Activated CD8-positive, alpha-beta memory T cell treated with anti-CD3 and anti-CD28 coated beads, Interleukin-2, amount 10 ng/mL, durations not matched to agents 7 days and 5 days (primary cell): ENCODE measurements around the gene ARPC3. TPM values are rescaled to one million over a fixed set of nuclear protein-coding genes. Genes with fewer than 3 reads are reported as not detected.
"Not testable (repeated sequence)": the region's sequence is repeated elsewhere in the genome, so short reads cannot be mapped to it uniquely, and the experiment has no call there.

Experiments used
- ATAC-seq: fragments of 150-1000 bp; cut with Tn5 transposase; one replicate; pipeline ENCODE4 v1.10.0; 2021; ENCODE audit warnings: moderate library complexity
- CTCF ChIA-PET: fragments of 350-600 bp; sonication (Branson Sonifier 250); formaldehyde crosslinking; loops from one replicate; lab custom pipeline; 2021; ENCODE audit warnings: antibody characterized with exemption; lab: Charles Lee
- DNase-seq: peaks from one replicate; pipeline ENCODE4 v3.0.0-alpha.2; 2020
- H3K27ac Mint-ChIP-seq: one replicate; pipeline ENCODE4 v1.8.0; 2021; ENCODE audit warnings: mild to moderate bottlenecking, mixed read lengths
- H3K27me3 Mint-ChIP-seq: one replicate; pipeline ENCODE4 v1.8.0; 2021; ENCODE audit warnings: mixed read lengths
- H3K36me3 Mint-ChIP-seq: one replicate; pipeline ENCODE4 v1.8.0; 2021; ENCODE audit warnings: mild to moderate bottlenecking, mixed read lengths
- H3K4me1 Mint-ChIP-seq: one replicate; pipeline ENCODE4 v1.8.0; 2021; ENCODE audit warnings: mixed read lengths
- H3K4me3 Mint-ChIP-seq: one replicate; pipeline ENCODE4 v1.8.0; 2021; ENCODE audit warnings: mild to moderate bottlenecking, moderate library complexity, mixed read lengths
- H3K9me3 Mint-ChIP-seq: one replicate; pipeline ENCODE4 v1.8.0; 2022; ENCODE audit warnings: low read depth, mixed read lengths
- total RNA-seq, 2 experiments: library from RNA; stranded (reverse); gene quantifications; one replicate each; pipeline ENCODE4 v1.2.3, GENCODE V29; 2021

Gene ARPC3
- total RNA-seq, 2 experiments from 2014 or later = 369 to 418 TPM

DNA sequence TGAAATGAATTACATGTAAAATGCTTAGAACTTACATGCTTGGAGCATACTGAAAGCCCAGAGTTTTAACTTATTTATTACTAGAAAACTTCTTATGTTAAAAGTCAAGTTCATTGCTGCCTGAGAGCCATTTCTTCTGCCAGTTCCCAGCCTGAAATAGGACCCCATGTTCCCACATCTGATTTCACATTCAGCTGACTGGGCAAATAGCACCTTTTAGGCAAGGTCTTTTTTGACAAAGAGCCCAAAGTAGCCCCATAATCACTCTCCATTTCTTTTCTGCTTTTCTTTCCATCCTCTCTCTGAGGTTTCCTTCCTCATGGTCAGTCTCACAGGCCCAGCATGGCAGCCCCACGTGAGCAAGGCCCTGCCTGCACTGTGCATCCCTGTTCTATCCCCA lies 1.1 kb upstream of the ARPC3 start:
- ATAC-seq (no peak), DNase-seq (no peak)
- CTCF ChIA-PET = interaction anchor here (1.1 to 9.8 kb wide), 5 partner anchors 12 to 437 kb away, joined by 4 to 161 read pairs (median 10); partner anchors contain the start of genes FAM216A and GPN3
- peak overlapping the region; percentile 100 for H3K27ac Mint-ChIP-seq
- peaks cover 44% of the 10 kb centered on the region for H3K36me3 Mint-ChIP-seq
- no peaks in the 10 kb centered on the region for H3K9me3 Mint-ChIP-seq
- H3K4me3 Mint-ChIP-seq = peak overlapping the region; percentile 95
- peaks cover 41% of the 10 kb centered on the region for H3K4me1 Mint-ChIP-seq
- H3K27me3 Mint-ChIP-seq = no peaks in the 10 kb centered on the region

DNA sequence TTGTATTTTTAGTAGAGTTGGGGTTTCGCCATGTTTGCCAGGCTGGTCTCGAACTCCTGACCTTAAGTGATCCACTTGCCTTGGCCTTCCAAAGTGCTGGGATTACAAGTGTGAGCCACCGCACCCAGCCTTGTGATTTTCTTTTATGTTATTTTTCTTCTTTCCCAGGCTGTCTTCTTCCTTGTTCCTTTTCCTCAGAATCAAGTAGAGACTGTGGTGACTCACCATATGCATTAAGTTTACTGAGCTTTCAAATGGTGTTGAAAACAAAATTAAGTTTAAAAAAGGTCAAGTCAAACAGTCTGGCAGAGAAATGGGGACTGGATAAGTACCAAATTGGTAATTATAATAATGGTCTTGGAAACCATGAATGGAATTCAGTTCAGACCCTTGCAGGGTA lies 5.7 kb downstream of the ARPC3 start:
- Mint-ChIP-seq H3K27ac (no peak overlapping the region), H3K36me3 (peaks cover 51% of the 10 kb centered on the region), H3K27me3 (no peaks in the 10 kb centered on the region), H3K4me3 (no peak overlapping the region), H3K4me1 (peaks cover 31% of the 10 kb centered on the region), H3K9me3 (no peaks in the 10 kb centered on the region)
- CTCF ChIA-PET = interaction anchor here (1.3 to 1.4 kb wide), 2 partner anchors 13 to 133 kb away, joined by 3 to 9 read pairs; no protein-coding TSS in a partner anchor
- ATAC-seq (no peak), DNase-seq (no peak)

DNA sequence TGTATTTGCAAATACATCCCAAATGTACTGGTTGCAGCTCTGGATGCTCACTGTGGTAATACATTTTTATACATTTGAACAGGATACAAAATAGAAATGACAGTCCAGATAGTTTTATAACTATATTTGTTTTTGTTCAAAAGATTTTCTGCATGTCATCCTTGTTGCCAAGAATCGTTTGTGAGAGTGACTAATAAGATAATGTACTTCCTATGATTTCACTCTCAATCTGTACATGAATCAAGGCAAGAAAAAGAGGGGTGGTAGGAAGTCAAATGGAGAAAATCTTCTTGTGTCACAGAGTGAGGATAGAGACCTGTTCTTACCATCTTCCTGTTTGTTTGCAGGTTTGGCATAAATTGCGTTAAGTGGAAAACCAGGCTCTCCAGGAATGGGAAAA lies 13.9 kb downstream of the ARPC3 start:
- DNase-seq = no peak
- no peak overlapping the region for H3K4me3 Mint-ChIP-seq
- ATAC-seq = no peak
- H3K36me3 Mint-ChIP-seq = peaks cover 47% of the 10 kb centered on the region
- no peaks in the 10 kb centered on the region for H3K27me3 Mint-ChIP-seq
- H3K4me1 Mint-ChIP-seq = peaks cover 7% of the 10 kb centered on the region
- no peak overlapping the region for H3K27ac Mint-ChIP-seq
- no peaks in the 10 kb centered on the region for H3K9me3 Mint-ChIP-seq
- CTCF ChIA-PET = no interaction called here

DNA sequence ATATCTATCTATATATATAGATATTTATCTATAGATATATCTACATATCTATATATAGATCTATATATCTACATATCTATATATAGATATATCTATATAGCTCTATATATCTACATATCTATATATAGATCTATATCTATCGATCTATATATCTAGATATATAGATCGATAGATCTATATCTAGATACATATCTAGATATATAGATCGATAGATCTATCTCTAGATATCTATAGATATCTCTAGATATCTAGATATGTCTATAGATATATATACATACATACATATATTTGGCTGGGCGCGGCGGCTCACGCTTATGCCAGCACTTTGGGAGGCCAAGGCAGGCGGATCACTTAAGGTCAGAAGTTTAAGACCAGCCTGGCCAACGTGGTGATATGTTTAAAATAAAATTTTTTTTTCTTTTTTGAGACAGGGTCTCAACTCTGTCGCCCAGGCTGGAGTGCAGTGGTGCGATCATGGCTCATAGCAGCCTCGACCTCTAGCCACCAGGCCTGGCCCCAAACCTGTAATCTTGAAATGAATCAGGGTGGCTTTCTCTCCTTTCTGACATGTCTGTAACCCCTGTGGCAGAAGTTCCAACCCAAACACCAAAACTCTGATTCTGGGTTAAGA lies 18.1 kb downstream of the ARPC3 start:
- H3K36me3 Mint-ChIP-seq = peaks cover 23% of the 10 kb centered on the region
- H3K4me3 Mint-ChIP-seq = no peak overlapping the region
- no peak overlapping the region for H3K27ac Mint-ChIP-seq
- CTCF ChIA-PET = interaction anchor here (0.6 to 2.6 kb wide), 74 partner anchors 8 to 717 kb away, joined by 3 to 28 read pairs (median 4); partner anchors contain the start of genes ANAPC7, ARPC3, ATP2A2 and C12orf76
- no peaks in the 10 kb centered on the region for H3K9me3 Mint-ChIP-seq
- H3K27me3 Mint-ChIP-seq = no peaks in the 10 kb centered on the region
- DNase-seq (peak; percentile 55), ATAC-seq (no peak)
- peaks cover 10% of the 10 kb centered on the region for H3K4me1 Mint-ChIP-seq

DNA sequence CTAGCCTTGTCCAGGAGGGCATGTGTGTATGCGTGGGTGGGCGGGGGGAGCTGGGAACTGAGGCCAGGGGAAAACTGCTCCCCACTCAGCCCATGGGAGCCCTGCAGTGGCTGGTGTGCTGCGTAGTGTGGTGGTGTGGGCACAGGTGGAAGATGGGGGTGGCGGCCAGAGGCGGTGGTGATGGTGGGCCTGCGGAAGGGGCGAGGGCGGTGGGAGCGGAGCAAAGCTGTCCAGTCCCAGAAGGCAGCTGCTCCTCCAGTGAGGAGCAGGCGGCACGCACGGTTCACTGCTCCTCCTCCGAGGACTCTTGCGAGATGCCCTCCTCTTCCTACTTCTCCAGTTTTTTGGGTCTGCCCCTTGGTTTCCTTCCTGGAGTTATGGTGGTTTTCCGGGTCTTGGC lies 20.5 kb downstream of the ARPC3 start:
- H3K36me3 Mint-ChIP-seq, DNase-seq, H3K4me3 Mint-ChIP-seq, H3K9me3 Mint-ChIP-seq, H3K27ac Mint-ChIP-seq, H3K27me3 Mint-ChIP-seq, ATAC-seq: not testable (repeated sequence)
- CTCF ChIA-PET = interaction anchor here (2.6 kb wide), 1 partner anchor 328 kb away, joined by 23 read pairs; no protein-coding TSS in a partner anchor
- H3K4me1 Mint-ChIP-seq = peaks cover 10% of the 10 kb centered on the region

DNA sequence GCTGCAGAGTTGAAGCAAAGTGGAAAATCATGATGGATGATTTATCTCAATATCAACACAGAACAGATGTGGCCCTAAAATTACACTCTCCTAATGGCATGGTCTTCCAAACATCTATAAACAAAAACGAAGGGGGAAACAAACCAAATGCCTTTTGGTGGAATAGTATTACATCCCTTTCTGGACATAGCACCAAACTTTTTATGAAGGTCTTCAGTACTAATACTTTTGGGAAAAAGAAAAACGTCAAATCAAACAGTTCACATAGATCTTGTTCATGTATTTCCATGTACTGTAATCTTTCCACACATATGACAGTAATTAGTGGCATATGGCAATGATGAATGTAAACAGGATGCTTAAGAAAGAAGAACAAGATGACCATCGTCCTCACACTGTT lies 23.7 kb downstream of the ARPC3 start:
- Mint-ChIP-seq H3K4me1 (peaks cover 5% of the 10 kb centered on the region), H3K36me3 (no peaks in the 10 kb centered on the region), H3K27ac (no peak overlapping the region), H3K9me3 (no peaks in the 10 kb centered on the region), H3K27me3 (peaks cover 18% of the 10 kb centered on the region), H3K4me3 (no peak overlapping the region)
- DNase-seq (no peak), ATAC-seq (no peak)
- CTCF ChIA-PET = interaction anchor here (0.6 kb wide), 1 partner anchor 72 kb away, joined by 3 read pairs; no protein-coding TSS in a partner anchor

DNA sequence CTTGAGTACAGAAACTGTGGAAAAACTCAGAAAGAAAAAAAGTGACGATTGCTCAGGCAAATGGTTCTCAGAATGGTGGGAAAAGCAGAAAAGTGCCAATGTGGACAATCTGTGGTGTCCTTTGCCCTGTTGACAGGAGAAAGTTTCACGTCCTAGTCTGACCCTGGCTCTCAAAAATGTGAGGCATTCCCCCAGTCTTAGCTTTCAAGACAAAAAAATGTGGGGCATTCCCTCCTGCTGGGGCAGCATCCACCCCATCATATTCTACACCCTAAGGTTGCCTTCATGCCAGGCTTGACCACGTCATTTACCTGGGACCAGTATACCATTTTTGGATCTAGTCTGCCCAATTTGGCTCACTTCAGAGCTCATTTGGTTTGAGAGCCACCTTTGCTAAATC lies 25.9 kb downstream of the ARPC3 start:
- CTCF ChIA-PET = interaction anchor here (1.4 kb wide), 1 partner anchor 8 kb away, joined by 5 read pairs; no protein-coding TSS in a partner anchor
- DNase-seq = no peak
- H3K27ac Mint-ChIP-seq = no peak overlapping the region
- peaks cover 21% of the 10 kb centered on the region for H3K27me3 Mint-ChIP-seq
- H3K4me3 Mint-ChIP-seq = no peak overlapping the region
- ATAC-seq = no peak
- no peaks in the 10 kb centered on the region for H3K36me3 Mint-ChIP-seq
- H3K4me1 Mint-ChIP-seq = no peaks in the 10 kb centered on the region
- no peaks in the 10 kb centered on the region for H3K9me3 Mint-ChIP-seq

DNA sequence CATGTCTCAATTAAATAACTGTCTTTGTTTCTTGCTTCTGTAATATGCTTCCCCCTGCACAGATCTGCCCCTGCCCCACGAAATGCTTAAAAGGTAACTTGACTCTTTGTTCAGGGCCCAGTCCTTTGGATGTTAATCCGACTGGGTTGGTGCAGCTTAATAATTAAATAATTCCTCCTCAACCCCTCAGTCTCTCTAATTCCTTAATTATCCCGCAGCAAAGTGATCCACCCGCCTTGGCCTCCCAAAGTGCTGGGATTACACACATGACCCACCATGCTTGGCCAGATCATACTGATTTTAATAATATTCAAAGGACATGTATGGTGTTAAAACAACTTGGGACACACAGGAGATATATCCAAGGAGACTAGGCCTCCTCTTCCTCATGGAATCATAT lies 28.4 kb downstream of the ARPC3 start:
- H3K4me3 Mint-ChIP-seq = no peak overlapping the region
- CTCF ChIA-PET = interaction anchor here (2.5 kb wide), 1 partner anchor 9 kb away, joined by 17 read pairs; no protein-coding TSS in a partner anchor
- ATAC-seq (no peak), DNase-seq (no peak)
- H3K27ac Mint-ChIP-seq = no peak overlapping the region
- no peaks in the 10 kb centered on the region for H3K9me3 Mint-ChIP-seq
- H3K27me3 Mint-ChIP-seq = peaks cover 28% of the 10 kb centered on the region
- H3K4me1 Mint-ChIP-seq = no peaks in the 10 kb centered on the region
- H3K36me3 Mint-ChIP-seq = no peaks in the 10 kb centered on the region

DNA sequence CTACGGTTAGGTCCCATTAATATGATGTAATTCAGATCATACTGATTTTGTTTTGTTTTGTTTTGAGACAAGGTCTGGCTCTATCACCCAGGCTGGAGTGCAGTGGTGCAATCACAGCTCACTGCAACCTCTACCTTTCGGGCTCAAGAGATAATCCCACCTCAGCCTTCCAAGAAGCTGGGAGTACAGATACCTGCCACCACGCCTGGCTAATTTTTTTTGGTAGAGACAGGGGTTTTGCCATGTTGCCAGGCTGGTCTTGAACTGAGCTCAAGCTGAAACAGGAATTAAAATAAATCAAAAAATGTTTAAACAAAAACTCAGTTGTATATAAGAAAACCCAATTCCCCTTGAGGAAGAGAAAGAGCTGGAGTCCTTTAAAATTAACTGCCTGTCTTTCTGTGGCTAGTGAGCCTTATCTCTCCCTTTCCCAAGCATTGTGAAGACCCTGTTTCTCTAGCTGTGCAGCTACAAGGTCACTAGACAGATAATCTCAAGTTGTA lies 28.9 kb downstream of the ARPC3 start:
- no peak for DNase-seq
- H3K36me3 Mint-ChIP-seq = no peaks in the 10 kb centered on the region
- no peaks in the 10 kb centered on the region for H3K9me3 Mint-ChIP-seq
- CTCF ChIA-PET = interaction anchor here (2.5 kb wide), 1 partner anchor 10 kb away, joined by 17 read pairs; no protein-coding TSS in a partner anchor
- peaks cover 28% of the 10 kb centered on the region for H3K27me3 Mint-ChIP-seq
- H3K4me3 Mint-ChIP-seq = no peak overlapping the region
- no peak for ATAC-seq
- H3K27ac Mint-ChIP-seq = no peak overlapping the region
- no peaks in the 10 kb centered on the region for H3K4me1 Mint-ChIP-seq

DNA sequence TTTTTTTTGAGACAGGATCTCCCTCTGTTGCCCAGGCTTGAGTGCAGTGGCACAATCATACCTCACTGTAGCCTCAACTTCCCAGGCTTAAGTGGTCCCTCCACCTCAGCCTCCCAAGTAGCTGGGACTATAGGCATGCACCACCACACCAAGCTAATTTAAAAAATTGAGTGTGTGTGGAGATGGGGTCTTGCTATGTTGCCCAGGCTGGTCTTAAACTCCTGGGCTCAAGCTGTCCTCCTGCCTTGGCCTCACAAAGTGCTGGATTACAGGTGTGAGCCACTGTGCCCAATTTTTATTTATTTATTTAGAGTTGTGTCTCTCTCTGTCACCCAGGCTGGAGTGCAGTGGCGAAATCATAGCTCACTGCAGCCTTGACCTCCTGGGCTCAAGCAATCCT lies 29.5 kb downstream of the ARPC3 start:
- H3K27me3 Mint-ChIP-seq = peaks cover 28% of the 10 kb centered on the region
- H3K4me3 Mint-ChIP-seq, H3K4me1 Mint-ChIP-seq, ATAC-seq, H3K27ac Mint-ChIP-seq, H3K9me3 Mint-ChIP-seq, H3K36me3 Mint-ChIP-seq, DNase-seq: not testable (repeated sequence)
- CTCF ChIA-PET = interaction anchor here (0.6 to 2.5 kb wide), 2 partner anchors 11 to 148 kb away, joined by 3 to 17 read pairs; no protein-coding TSS in a partner anchor

DNA sequence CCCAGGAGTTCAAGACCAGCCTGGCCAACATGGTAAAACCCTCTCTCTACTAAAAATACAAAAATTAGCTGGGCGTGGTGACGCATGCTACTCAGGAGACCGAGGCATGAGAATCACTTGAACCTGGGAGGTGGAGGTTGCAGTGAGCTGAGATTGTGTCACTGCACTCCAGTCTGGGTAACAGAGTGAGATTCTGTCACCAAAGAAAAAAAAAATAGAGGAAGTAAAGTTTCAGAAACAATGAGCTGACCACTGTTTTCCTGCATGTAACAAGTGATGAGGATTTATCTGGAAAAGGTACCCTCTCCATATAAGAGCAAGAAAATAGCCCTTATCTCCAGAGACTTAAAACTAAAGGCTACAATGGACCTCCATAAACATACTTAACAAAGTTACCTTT lies 33.0 kb downstream of the ARPC3 start:
- CTCF ChIA-PET = interaction anchor here (1.2 to 3.2 kb wide), 3 partner anchors 8 to 33 kb away, joined by 3 to 11 read pairs (median 5); partner anchors contain the start of gene ARPC3
- not testable (repeated sequence) for H3K27ac Mint-ChIP-seq, H3K4me1 Mint-ChIP-seq, H3K36me3 Mint-ChIP-seq, H3K9me3 Mint-ChIP-seq, DNase-seq, ATAC-seq, H3K4me3 Mint-ChIP-seq
- peaks cover 20% of the 10 kb centered on the region for H3K27me3 Mint-ChIP-seq

DNA sequence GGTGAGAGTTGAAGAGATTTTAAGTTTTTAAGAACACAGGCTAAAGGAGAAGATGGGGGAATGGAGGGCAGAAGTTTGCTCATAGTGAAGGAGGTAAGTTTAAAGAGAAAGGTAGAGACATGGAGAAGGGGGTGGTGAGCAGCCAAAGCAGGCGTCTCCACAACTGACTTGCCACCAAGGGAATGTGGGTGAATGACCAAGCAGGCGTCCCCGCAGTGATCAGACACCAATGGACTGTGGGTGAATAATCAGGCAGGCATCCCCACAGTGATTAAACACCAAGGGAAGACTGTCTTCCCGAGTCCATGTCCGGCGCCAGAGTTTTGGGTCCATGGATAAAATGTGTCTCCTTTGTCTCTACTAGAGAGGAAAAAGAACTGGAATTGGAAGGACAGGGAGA lies 40.1 kb downstream of the ARPC3 start:
- DNase-seq, CTCF ChIA-PET, H3K36me3 Mint-ChIP-seq, H3K4me1 Mint-ChIP-seq, H3K9me3 Mint-ChIP-seq, ATAC-seq, H3K4me3 Mint-ChIP-seq: not testable (repeated sequence)
- Mint-ChIP-seq H3K27ac (peak overlapping the region; percentile 11), H3K27me3 (peaks cover 10% of the 10 kb centered on the region)

DNA sequence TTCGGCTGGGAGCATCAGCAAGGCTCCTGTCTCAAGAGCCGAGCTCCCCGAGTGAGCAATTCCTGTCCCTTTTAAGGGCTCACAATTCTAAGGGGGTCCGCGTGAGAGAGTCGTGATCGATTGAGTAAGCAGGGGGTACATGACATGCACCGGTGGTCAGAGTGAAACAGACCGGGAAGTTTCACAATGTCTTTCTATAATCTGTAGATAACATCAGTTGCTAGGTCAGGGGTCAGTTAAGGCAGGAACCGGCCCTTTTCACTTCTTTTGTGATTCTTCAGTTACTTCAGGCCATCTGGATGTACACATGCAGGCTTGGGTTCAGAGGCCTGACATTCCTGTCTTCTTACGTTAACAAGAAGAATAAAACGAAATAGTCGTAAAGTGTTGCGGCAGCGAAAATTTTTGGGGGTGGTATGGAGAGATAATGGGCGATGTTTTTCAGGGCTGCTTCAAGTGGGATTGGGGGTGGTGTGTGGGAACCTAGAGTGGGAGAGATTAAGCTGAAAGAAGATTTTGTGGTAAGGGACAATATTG lies 44.9 kb downstream of the ARPC3 start:
- not testable (repeated sequence) for H3K9me3 Mint-ChIP-seq, ATAC-seq, H3K27ac Mint-ChIP-seq, H3K27me3 Mint-ChIP-seq, H3K4me3 Mint-ChIP-seq, DNase-seq
- CTCF ChIA-PET = interaction anchor here (1.0 to 3.8 kb wide), 2 partner anchors 26 to 197 kb away, joined by 3 to 18 read pairs; no protein-coding TSS in a partner anchor
- Mint-ChIP-seq H3K36me3 (peaks cover 11% of the 10 kb centered on the region), H3K4me1 (peaks cover 23% of the 10 kb centered on the region)
